Natural killer cell (primary cell): Measurements from ENCODE around the gene FMN1. TPM values are rescaled to one million over a fixed set of nuclear protein-coding genes. Genes with fewer than 3 reads are reported as not detected.

Source experiments
- ATAC-seq, 3 donors: fragments of 150-1000 bp in 2 of 3; fragments of 200-7000 bp in 1 of 3; cut with Tn5 transposase; 1 replicate in 1 of 3; 2 replicates in 2 of 3; pipeline ENCODE4 v1.10.0; 2021; ENCODE audit warnings: mild to moderate bottlenecking in 2 of 3, moderate library complexity in 2 of 3
- DNase-seq, 2 donors: peaks; one replicate each; pipeline versions ENCODE4 v3.0.0 to v3.0.0-alpha.2; 2013 to 2021; ENCODE audit warnings: mixed read lengths in 1 of 2
- H3K27ac ChIP-seq: one replicate; pipeline ENCODE4 v1.5.1; 2013; ENCODE audit warnings: mild to moderate bottlenecking, low read length
- H3K27me3 ChIP-seq: one replicate; pipeline ENCODE4 v1.6.1; 2013; ENCODE audit warnings: low read length; ENCODE audit not compliant: control insufficient read depth, insufficient read depth
- H3K36me3 ChIP-seq: one replicate; pipeline ENCODE4 v1.6.1; 2013; ENCODE audit warnings: low read length; ENCODE audit not compliant: control insufficient read depth, insufficient read depth
- H3K4me1 ChIP-seq: one replicate; pipeline ENCODE4 v1.6.1; 2013; ENCODE audit warnings: low read length; ENCODE audit not compliant: control insufficient read depth, insufficient read depth
- H3K4me3 ChIP-seq: one replicate; pipeline ENCODE4 v1.5.1; 2013; ENCODE audit warnings: low read length
- H3K9me3 ChIP-seq: one replicate; pipeline ENCODE4 v1.6.1; 2013; ENCODE audit warnings: low read length; ENCODE audit not compliant: control insufficient read depth, insufficient read depth
- H3K27ac Mint-ChIP-seq, 2 donors: one replicate each; pipeline ENCODE4 v1.8.0; 2022; ENCODE audit warnings: mild to moderate bottlenecking in 2 of 2, mixed read lengths in 2 of 2, moderate library complexity in 1 of 2
- H3K27me3 Mint-ChIP-seq, 2 donors: one replicate each; pipeline ENCODE4 v1.8.0; 2022; ENCODE audit warnings: low read depth in 2 of 2, mixed read lengths in 2 of 2
- H3K36me3 Mint-ChIP-seq: one replicate; pipeline ENCODE4 v1.8.0; 2022; ENCODE audit warnings: mixed read lengths
- H3K4me1 Mint-ChIP-seq, 2 donors: one replicate each; pipeline ENCODE4 v1.8.0; 2022; ENCODE audit warnings: mixed read lengths in 2 of 2
- H3K4me3 Mint-ChIP-seq: one replicate; pipeline ENCODE4 v1.8.0; 2022; ENCODE audit warnings: mild to moderate bottlenecking, moderate library complexity, mixed read lengths
- H3K9me3 Mint-ChIP-seq, 2 donors: one replicate each; pipeline ENCODE4 v1.8.0; 2022; ENCODE audit warnings: mixed read lengths in 2 of 2
- CTCF ChIP-seq: fragments of 200-600 bp; IDR thresholded peaks from one replicate; pipeline ENCODE4 v1.8.0; 2022; ENCODE audit warnings: antibody characterized with exemption
- WGBS: methylation state at CpG from one replicate; pipeline ENCODE4 v1.1.7; 2013; ENCODE audit warnings: missing lambda C conversion rate; ENCODE audit not compliant: insufficient coverage; 5-methylcytosine and 5-hydroxymethylcytosine counted together
- intact Hi-C: fragments of 100-400 bp; cut with micrococcal nuclease; formaldehyde crosslinking; loops from one replicate; pipeline ENCODE4 v1.14.2; 2022
- total RNA-seq, 4 donors: library from RNA; stranded (reverse); fragments of 120-200 nt in 1 of 4; gene quantifications; one replicate each; pipeline versions ENCODE4 v1.2.3 to v1.2.4, GENCODE V29; 2013 to 2022

Gene FMN1
- total RNA-seq, 3 donors from 2014 or later (not counting 1 experiment from before 2014, with no cell fraction given) = 2.0 to 19.2 (median 2.2) TPM

- Histone ChIP-seq H3K36me3 (no peaks in the 10 kb centered on the region), H3K4me3 (no peak overlapping the region), H3K4me1 (no peaks in the 10 kb centered on the region), H3K27me3 (no peaks in the 10 kb centered on the region), H3K27ac (no peak overlapping the region), H3K9me3 (no peaks in the 10 kb centered on the region)
- TF ChIP-seq CTCF = no peak
- WGBS = 84% methylated on average over 2 of the region's 3 CpGs
- Mint-ChIP-seq H3K4me3 (no peak overlapping the region), H3K9me3 (no peaks in the 10 kb centered on the region), H3K4me1 (no peaks in the 10 kb centered on the region), H3K27me3 (peaks cover 0 to 8% of the 10 kb centered on the region in 2 donors), H3K27ac (no peak overlapping the region), H3K36me3 (no peaks in the 10 kb centered on the region)
- ATAC-seq (no peak), DNase-seq (no peak)
- intact Hi-C loops = no loop called here
Measured at GRCh38 chr15:32852771-32853170, 341.7 kb downstream of the FMN1 start.

DNA sequence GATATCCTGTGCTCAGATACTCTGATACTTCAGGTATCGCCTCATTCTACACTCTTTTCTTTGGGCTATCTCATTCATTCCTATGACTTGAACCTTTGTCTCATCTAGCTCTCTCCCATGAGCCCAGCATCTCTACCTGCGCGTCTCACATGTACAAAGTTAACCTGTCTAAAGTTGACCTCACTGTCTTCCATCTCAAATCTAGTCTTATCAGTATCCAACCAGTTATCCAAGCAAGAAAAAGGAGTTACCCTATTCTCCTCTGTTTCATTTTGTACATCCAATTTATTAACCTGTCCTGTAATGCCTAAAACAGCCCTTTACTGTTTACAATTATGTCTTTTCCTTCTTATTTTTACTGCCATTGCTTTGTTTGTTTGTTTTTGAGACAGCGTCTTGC is 342.5 kb downstream of the FMN1 start:
- Mint-ChIP-seq H3K36me3 (no peaks in the 10 kb centered on the region), H3K9me3 (no peaks in the 10 kb centered on the region), H3K4me1 (no peaks in the 10 kb centered on the region), H3K27me3 (peaks cover 0 to 8% of the 10 kb centered on the region in 2 donors), H3K27ac (no peak overlapping the region), H3K4me3 (no peak overlapping the region)
- no peaks in the 10 kb centered on the region for H3K4me1 ChIP-seq
- DNase-seq = no peak
- no peak overlapping the region for H3K4me3 ChIP-seq
- TF ChIP-seq CTCF = no peak
- 96% methylated on average over 3 of the region's 4 CpGs for WGBS
- no peaks in the 10 kb centered on the region for H3K9me3 ChIP-seq
- no peaks in the 10 kb centered on the region for H3K27me3 ChIP-seq
- no peak overlapping the region for H3K27ac ChIP-seq
- no peaks in the 10 kb centered on the region for H3K36me3 ChIP-seq
- intact Hi-C loops = no loop called here
- no peak for ATAC-seq

DNA sequence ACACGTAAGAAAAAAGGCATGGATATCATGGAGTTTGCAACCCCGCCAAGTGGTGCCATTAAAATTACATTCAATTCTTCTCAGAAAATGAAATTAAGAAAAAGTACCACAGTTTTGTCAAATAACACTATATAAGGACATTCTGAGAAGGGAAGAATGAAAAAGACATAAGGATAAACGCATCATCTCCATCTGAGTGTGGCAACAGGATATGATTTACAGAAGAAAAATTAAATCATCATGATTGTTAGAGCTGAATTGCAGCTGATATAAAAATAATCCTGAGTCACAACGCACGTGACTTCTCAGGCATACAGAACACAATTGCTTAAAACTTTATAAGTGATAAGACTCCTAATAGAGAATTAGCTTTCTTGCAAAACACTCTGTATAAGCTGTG is 342.9 kb downstream of the FMN1 start:
- Histone ChIP-seq H3K4me1 (no peaks in the 10 kb centered on the region), H3K9me3 (no peaks in the 10 kb centered on the region), H3K27ac (no peak overlapping the region), H3K27me3 (no peaks in the 10 kb centered on the region), H3K36me3 (no peaks in the 10 kb centered on the region), H3K4me3 (no peak overlapping the region)
- H3K4me3 Mint-ChIP-seq = no peak overlapping the region
- H3K4me1 Mint-ChIP-seq = no peaks in the 10 kb centered on the region
- TF ChIP-seq CTCF = no peak
- peaks cover 0 to 8% of the 10 kb centered on the region in 2 donors for H3K27me3 Mint-ChIP-seq
- intact Hi-C loops = no loop called here
- 90% methylated on average over 2 of the region's 5 CpGs for WGBS
- ATAC-seq (no peak), DNase-seq (no peak)
- H3K9me3 Mint-ChIP-seq = no peaks in the 10 kb centered on the region
- no peak overlapping the region for H3K27ac Mint-ChIP-seq
- H3K36me3 Mint-ChIP-seq = no peaks in the 10 kb centered on the region
